Ishikawa (cell line): ENCODE results near the gene PODXL2.

Source experiments
- CEBPB ChIP-seq: IDR thresholded peaks from 2 replicates; pipeline ENCODE4 v1.6.1; 2012
- CREB1 ChIP-seq: IDR thresholded peaks from 2 replicates; pipeline ENCODE4 v1.6.1; 2012; ENCODE audit warnings: low read depth
- EGR1 ChIP-seq: IDR thresholded peaks from 2 replicates; pipeline ENCODE4 v1.6.1; 2012
- EP300 ChIP-seq: IDR thresholded peaks from 2 replicates; pipeline ENCODE4 v1.6.1; 2012; ENCODE audit warnings: borderline replicate concordance
- FOXM1 ChIP-seq: IDR thresholded peaks from 2 replicates; pipeline ENCODE4 v1.6.1; 2012; ENCODE audit warnings: low read depth, borderline replicate concordance
- MAX ChIP-seq: IDR thresholded peaks from 2 replicates; pipeline ENCODE4 v1.6.1; 2012
- NFIC ChIP-seq: IDR thresholded peaks from 2 replicates; pipeline ENCODE4 v1.6.1; 2012
- RAD21 ChIP-seq: IDR thresholded peaks from 2 replicates; pipeline ENCODE4 v1.6.1; 2012; ENCODE audit warnings: low read depth
- REST ChIP-seq: IDR thresholded peaks from 2 replicates; pipeline ENCODE4 v1.6.1; 2012; ENCODE audit warnings: low read depth, mild to moderate bottlenecking
- TAF1 ChIP-seq: IDR thresholded peaks from 2 replicates; pipeline ENCODE4 v1.6.1; 2012; ENCODE audit warnings: low read depth, mild to moderate bottlenecking
- TCF12 ChIP-seq: IDR thresholded peaks from 2 replicates; pipeline ENCODE4 v1.6.1; 2012; ENCODE audit warnings: low read depth
- TEAD4 ChIP-seq: IDR thresholded peaks from 2 replicates; pipeline ENCODE4 v1.6.1; 2012
- USF1 ChIP-seq: IDR thresholded peaks from 2 replicates; pipeline ENCODE4 v1.6.1; 2012
- YY1 ChIP-seq: IDR thresholded peaks from 2 replicates; pipeline ENCODE4 v1.6.1; 2012; ENCODE audit warnings: low read depth
- ZBTB7A ChIP-seq: IDR thresholded peaks from 2 replicates; pipeline ENCODE4 v1.6.1; 2012; ENCODE audit warnings: low read depth

The PODXL2 gene

GRCh38 chr3:127686512-127686894, 57.5 kb downstream of the PODXL2 start:
- TF ChIP-seq TEAD4 = no peak

- no peak for TF ChIP-seq CREB1
- TF ChIP-seq EGR1 = no peak
- TF ChIP-seq YY1 = no peak
- TF ChIP-seq NFIC = no peak
- TF ChIP-seq TAF1 = no peak
- TF ChIP-seq TEAD4 = no peak
These were observed 58.3 kb downstream of the PODXL2 start for GRCh38 chr3:127687228-127687737.

- TF ChIP-seq FOXM1 (no peak), TCF12 (no peak), TEAD4 (no peak), TAF1 (no peak), NFIC (no peak), RAD21 (no peak), REST (no peak), CREB1 (no peak), EGR1 (no peak), USF1 (no peak), ZBTB7A (no peak), EP300 (no peak), CEBPB (no peak), YY1 (no peak), MAX (no peak)
These were observed 59.0 kb downstream of the PODXL2 start for GRCh38 chr3:127688022-127688415.

- no peak for TF ChIP-seq MAX
- TF ChIP-seq CEBPB = no peak
- no peak for TF ChIP-seq RAD21
- TF ChIP-seq FOXM1 = no peak
- no peak for TF ChIP-seq TCF12
- TF ChIP-seq TAF1 = no peak
- no peak for TF ChIP-seq REST
- no peak for TF ChIP-seq EGR1
- no peak for TF ChIP-seq EP300
- TF ChIP-seq NFIC = no peak
- no peak for TF ChIP-seq USF1
These were observed 59.7 kb downstream of the PODXL2 start for GRCh38 chr3:127688416-127689265.

GRCh38 chr3:127689266-127689860, 60.4 kb downstream of the PODXL2 start:
- TF ChIP-seq TCF12 (no peak), TAF1 (no peak), CEBPB (no peak), RAD21 (no peak), YY1 (no peak), USF1 (no peak), REST (no peak), EP300 (no peak), FOXM1 (no peak)
